ENCODE data around the gene GALNT2. TPM values are rescaled to one million over a fixed set of nuclear protein-coding genes. Genes with fewer than 3 reads are reported as not detected.

GALNT2 gene
- total and polyA plus RNA-seq, 8 donors, result 18.3 to 118 (median 57.3) TPM

- Histone ChIP-seq H3K27ac (no peak overlapping the region), H3K27me3 (no peaks in the 10 kb centered on the region), H3K36me3 (peaks cover 0 to 21% (median 0%) of the 10 kb centered on the region in 3 donors), H3K4me3 (no peak overlapping the region), H3K4me1 (peaks cover 0 to 3% (median 0%) of the 10 kb centered on the region in 3 donors), H3K9me3 (no peaks in the 10 kb centered on the region)
- DNase-seq (no peak), FAIRE-seq (no peak), ATAC-seq (no peak)
- 89% methylated on average over 18 of the region's 18 CpGs for WGBS, 2 donors
- TF ChIP-seq, protein P1, sequence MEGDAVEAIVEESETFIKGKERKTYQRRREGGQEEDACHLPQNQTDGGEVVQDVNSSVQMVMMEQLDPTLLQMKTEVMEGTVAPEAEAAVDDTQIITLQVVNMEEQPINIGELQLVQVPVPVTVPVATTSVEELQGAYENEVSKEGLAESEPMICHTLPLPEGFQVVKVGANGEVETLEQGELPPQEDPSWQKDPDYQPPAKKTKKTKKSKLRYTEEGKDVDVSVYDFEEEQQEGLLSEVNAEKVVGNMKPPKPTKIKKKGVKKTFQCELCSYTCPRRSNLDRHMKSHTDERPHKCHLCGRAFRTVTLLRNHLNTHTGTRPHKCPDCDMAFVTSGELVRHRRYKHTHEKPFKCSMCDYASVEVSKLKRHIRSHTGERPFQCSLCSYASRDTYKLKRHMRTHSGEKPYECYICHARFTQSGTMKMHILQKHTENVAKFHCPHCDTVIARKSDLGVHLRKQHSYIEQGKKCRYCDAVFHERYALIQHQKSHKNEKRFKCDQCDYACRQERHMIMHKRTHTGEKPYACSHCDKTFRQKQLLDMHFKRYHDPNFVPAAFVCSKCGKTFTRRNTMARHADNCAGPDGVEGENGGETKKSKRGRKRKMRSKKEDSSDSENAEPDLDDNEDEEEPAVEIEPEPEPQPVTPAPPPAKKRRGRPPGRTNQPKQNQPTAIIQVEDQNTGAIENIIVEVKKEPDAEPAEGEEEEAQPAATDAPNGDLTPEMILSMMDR (IDR thresholded peaks at IDR 0.05), result no peak
- intact Hi-C loops (cut with DNase I), result no loop called here
Measured at GRCh38 chr1:230321741-230322420, 254.8 kb downstream of the GALNT2 start.

GRCh38 chr1:230322421-230322756, 255.4 kb downstream of the GALNT2 start:
- H3K4me3 ChIP-seq, result no peak overlapping the region
- no peak for FAIRE-seq
- no peaks in the 10 kb centered on the region for H3K9me3 ChIP-seq
- WGBS, 2 donors, result 93% methylated on average over 15 of the region's 15 CpGs
- H3K27ac ChIP-seq, result no peak overlapping the region
- peaks cover 0 to 21% (median 0%) of the 10 kb centered on the region in 3 donors for H3K36me3 ChIP-seq
- no peak for ATAC-seq
- H3K27me3 ChIP-seq, result no peaks in the 10 kb centered on the region
- DNase-seq, result no peak
- TF ChIP-seq, protein P1 (IDR thresholded peaks at IDR 0.05), result no peak
- intact Hi-C loops (cut with DNase I), result no loop called here
- peaks cover 0 to 4% (median 4%) of the 10 kb centered on the region in 3 donors for H3K4me1 ChIP-seq

GRCh38 chr1:230322967-230323547, 256.0 kb downstream of the GALNT2 start:
- no peaks in the 10 kb centered on the region for H3K27me3 ChIP-seq
- H3K27ac ChIP-seq, result no peak overlapping the region
- ATAC-seq, result no peak
- TF ChIP-seq, protein P1 (IDR thresholded peaks at IDR 0.05), result no peak
- intact Hi-C loops (cut with DNase I), result no loop called here
- H3K9me3 ChIP-seq, result no peaks in the 10 kb centered on the region
- peak in 1 of 6 donors; percentile 30 for DNase-seq
- H3K4me1 ChIP-seq, result peaks cover 0 to 4% (median 4%) of the 10 kb centered on the region in 3 donors
- peaks cover 0 to 21% (median 0%) of the 10 kb centered on the region in 3 donors for H3K36me3 ChIP-seq
- 91 to 92% methylated on average over 23 of the region's 23 CpGs for WGBS, 2 donors
- no peak overlapping the region for H3K4me3 ChIP-seq
- FAIRE-seq, result no peak

- ATAC-seq, result no peak
- DNase-seq, result peak in 1 of 6 donors; percentile 37
- Histone ChIP-seq H3K36me3 (peaks cover 0 to 21% (median 0%) of the 10 kb centered on the region in 3 donors), H3K4me1 (peaks cover 0 to 4% (median 4%) of the 10 kb centered on the region in 3 donors), H3K27me3 (no peaks in the 10 kb centered on the region), H3K4me3 (no peak overlapping the region), H3K27ac (no peak overlapping the region), H3K9me3 (no peaks in the 10 kb centered on the region)
- FAIRE-seq, result no peak
- 87 to 94% methylated on average over 9 of the region's 9 CpGs for WGBS, 2 donors
- TF ChIP-seq, protein P1 (IDR thresholded peaks at IDR 0.05), result no peak
- intact Hi-C loops (cut with DNase I), result no loop called here
Measured at GRCh38 chr1:230323686-230324085, 256.6 kb downstream of the GALNT2 start.

Measured in pancreas (tissue), 10 donors.